Measurements from ENCODE around the gene ZNF385A.

The ZNF385A gene

DNA sequence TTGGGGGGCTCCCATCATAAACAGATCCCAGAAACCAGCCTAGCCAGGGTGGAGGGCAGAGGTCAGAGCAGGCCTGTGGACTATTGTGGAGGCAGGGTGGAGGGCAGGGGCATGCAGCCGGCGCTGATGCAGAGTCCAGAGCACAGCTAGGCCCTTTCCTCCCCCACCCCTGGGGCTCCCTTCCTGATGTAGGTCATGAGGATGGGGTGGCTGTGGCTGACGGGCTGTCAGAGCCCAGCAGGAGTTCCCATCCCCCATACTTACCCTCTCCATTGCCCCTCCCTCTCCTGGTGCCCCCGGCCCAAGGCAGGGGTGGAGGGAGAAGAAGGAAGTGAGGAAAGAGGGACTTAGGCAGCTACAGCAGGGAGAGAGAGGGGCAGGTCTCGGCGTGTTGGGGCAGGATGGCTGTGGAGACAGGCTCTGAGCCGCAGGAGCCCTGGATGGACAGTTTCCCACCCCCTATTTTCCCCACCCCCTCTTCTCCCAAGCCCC, 5.7 kb upstream of the ZNF385A start:
- DNase-seq (ENCODE audit: extremely low spot score): no peak
- POLR2A ChIA-PET: interaction anchor here (1.1 kb wide), 1 partner anchor 10 kb away, joined by 3 read pairs; no protein-coding TSS in a partner anchor
- CTCF ChIA-PET: interaction anchor here (1.0 to 3.1 kb wide), 2 partner anchors 9 to 11 kb away, joined by 6 to 14 read pairs; no protein-coding TSS in a partner anchor
- TF ChIP-seq HDGF (IDR thresholded peaks at IDR 0.05; ENCODE audit: borderline replicate concordance) (no peak), TARDBP (IDR thresholded peaks at IDR 0.05) (no peak), ELF4 (IDR thresholded peaks at IDR 0.05) (no peak), NFRKB (IDR thresholded peaks at IDR 0.05) (no peak), FOXK2 (IDR thresholded peaks at IDR 0.05) (no peak), SUZ12 (IDR thresholded peaks at IDR 0.05) (no peak), FOXA1 (IDR thresholded peaks at IDR 0.05) (no peak), CTBP1 (IDR thresholded peaks at IDR 0.05; ENCODE audit: borderline replicate concordance) (no peak), ARNT (IDR thresholded peaks at IDR 0.05) (no peak), ZNF384 (IDR thresholded peaks at IDR 0.05) (no peak), SP1 (IDR thresholded peaks at IDR 0.05) (no peak), LEF1 (IDR thresholded peaks at IDR 0.05; ENCODE audit: borderline replicate concordance) (no peak), BHLHE40 (IDR thresholded peaks at IDR 0.05; ENCODE audit: borderline replicate concordance) (no peak), L3MBTL2 (conservative IDR thresholded peaks at IDR 0.05) (no peak), FOXM1 (IDR thresholded peaks at IDR 0.05; ENCODE audit: borderline replicate concordance) (no peak)
- TF ChIP-seq, protein P1, sequence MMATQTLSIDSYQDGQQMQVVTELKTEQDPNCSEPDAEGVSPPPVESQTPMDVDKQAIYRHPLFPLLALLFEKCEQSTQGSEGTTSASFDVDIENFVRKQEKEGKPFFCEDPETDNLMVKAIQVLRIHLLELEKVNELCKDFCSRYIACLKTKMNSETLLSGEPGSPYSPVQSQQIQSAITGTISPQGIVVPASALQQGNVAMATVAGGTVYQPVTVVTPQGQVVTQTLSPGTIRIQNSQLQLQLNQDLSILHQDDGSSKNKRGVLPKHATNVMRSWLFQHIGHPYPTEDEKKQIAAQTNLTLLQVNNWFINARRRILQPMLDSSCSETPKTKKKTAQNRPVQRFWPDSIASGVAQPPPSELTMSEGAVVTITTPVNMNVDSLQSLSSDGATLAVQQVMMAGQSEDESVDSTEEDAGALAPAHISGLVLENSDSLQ (IDR thresholded peaks at IDR 0.05): no peak

DNA sequence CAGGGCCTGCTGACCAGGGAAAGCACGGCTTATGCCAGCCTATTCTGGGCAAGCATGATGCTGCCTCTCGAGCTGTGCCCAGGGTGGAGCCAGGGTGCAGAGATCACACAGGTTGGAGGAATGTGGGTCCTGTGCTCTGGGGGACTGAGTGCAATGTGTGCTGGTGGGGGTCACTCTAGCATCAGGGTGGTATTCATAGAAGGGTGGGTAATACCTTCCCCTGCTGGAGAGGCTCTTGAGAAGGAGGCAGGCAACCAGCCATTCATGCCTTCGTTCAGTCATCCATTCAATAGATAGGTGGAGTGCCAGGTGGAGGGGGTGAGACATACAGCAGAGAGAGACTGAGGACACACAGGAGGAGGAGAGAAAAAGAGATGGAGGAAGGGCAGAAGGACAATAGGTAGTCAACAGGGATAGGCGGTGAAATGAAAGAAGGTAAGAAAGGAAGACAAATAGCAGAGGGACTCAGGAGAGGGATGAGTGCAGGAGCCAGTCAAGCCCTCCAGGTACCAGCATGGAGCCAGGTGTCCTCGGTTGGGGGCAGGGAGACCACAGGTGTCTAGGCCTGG, 5.2 kb upstream of the ZNF385A start:
- no peak for DNase-seq (ENCODE audit: extremely low spot score)
- POLR2A ChIA-PET: no interaction called here
- TF ChIP-seq NFRKB (IDR thresholded peaks at IDR 0.05): no peak
- no peak for TF ChIP-seq LEF1 (IDR thresholded peaks at IDR 0.05; ENCODE audit: borderline replicate concordance)
- no peak for TF ChIP-seq BHLHE40 (IDR thresholded peaks at IDR 0.05; ENCODE audit: borderline replicate concordance)
- no peak for TF ChIP-seq FOXM1 (IDR thresholded peaks at IDR 0.05; ENCODE audit: borderline replicate concordance)
- no peak for TF ChIP-seq ARNT (IDR thresholded peaks at IDR 0.05)
- CTCF ChIA-PET: interaction anchor here (1.0 to 3.1 kb wide), 2 partner anchors 10 kb away, joined by 6 to 14 read pairs; no protein-coding TSS in a partner anchor

DNA sequence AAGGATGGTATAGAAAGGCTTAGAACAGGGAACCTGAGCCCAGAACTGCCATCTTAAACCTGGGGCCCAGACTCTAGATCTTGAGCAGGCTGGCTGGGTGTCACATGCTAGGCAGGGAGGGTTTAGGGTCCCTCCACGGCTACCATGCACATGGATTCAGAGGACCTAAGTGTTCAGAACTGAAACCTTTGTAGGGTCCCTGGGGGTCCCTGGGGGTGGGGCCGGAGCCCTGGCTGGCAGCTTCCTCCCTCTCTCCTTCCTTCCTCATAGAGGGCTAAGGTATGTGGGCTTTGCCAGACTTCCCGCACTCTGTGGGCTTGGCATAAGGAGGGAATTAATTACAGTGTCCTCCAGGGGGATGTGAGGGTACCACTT, 4.6 kb upstream of the ZNF385A start:
- CTCF ChIA-PET: no interaction called here
- DNase-seq (ENCODE audit: extremely low spot score): no peak
- POLR2A ChIA-PET: no interaction called here
- no peak for TF ChIP-seq ZNF384 (IDR thresholded peaks at IDR 0.05)
- no peak for TF ChIP-seq LEF1 (IDR thresholded peaks at IDR 0.05; ENCODE audit: borderline replicate concordance)
- TF ChIP-seq CTBP1 (IDR thresholded peaks at IDR 0.05; ENCODE audit: borderline replicate concordance): no peak
- no peak for TF ChIP-seq FOXA1 (IDR thresholded peaks at IDR 0.05)
- TF ChIP-seq FOXK2 (IDR thresholded peaks at IDR 0.05): no peak
- no peak for TF ChIP-seq SP1 (IDR thresholded peaks at IDR 0.05)
- no peak for TF ChIP-seq L3MBTL2 (conservative IDR thresholded peaks at IDR 0.05)
- TF ChIP-seq NFRKB (IDR thresholded peaks at IDR 0.05): no peak
- TF ChIP-seq ELF4 (IDR thresholded peaks at IDR 0.05): no peak

DNA sequence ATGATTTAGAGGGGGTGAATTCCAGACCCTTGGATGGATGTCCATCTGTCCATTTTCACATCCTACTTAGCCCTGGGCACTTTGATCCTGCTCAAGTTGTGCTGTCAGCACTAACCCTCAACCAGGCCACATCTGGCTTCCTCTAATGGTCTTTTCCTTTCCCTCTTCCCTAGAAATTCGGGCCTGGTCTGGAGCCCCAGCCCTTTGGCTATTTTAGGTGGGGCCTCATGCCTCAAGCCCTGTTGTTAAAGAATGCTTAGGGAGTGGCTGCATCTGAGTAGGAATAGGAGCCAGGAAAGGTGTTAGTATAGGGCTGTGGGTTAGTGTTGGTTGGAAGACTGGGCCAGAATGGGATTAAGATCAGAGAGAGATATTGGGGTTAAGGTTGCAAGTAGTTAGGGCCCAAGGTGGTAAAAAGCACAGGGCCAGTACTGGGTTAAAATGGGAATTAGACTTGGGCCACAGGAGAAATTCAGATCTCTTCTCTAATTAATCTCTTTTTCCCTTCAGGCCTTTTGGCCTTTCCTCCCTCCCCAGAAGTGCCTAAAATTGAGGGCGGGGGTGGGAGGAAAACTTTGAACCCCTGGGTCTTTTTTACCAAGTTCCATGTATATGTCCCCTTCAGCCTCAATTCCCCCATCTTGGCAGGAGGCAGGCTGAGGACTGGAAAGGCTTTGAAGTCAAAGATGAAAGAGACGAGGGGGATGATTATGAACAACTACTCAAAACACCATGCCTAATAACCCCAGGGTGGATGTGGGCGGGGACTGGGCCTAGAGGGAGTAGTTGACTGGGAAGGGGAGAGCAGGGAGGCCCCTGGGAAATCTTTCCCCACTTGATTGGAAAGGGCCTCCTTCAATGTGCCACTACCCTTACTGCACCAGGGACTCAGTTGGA, 4.0 kb upstream of the ZNF385A start:
- ChIA-PET CTCF (interaction anchor here (0.6 to 1.5 kb wide), 5 partner anchors 9 to 165 kb away, joined by 3 to 16 read pairs (median 4); no protein-coding TSS in a partner anchor), POLR2A (interaction anchor here (1.0 kb wide), 1 partner anchor 9 kb away, joined by 5 read pairs; no protein-coding TSS in a partner anchor)
- TF ChIP-seq TARDBP (IDR thresholded peaks at IDR 0.05) (no peak), FOXA1 (IDR thresholded peaks at IDR 0.05) (no peak), L3MBTL2 (conservative IDR thresholded peaks at IDR 0.05) (no peak), HDGF (IDR thresholded peaks at IDR 0.05; ENCODE audit: borderline replicate concordance) (no peak), FOXM1 (IDR thresholded peaks at IDR 0.05; ENCODE audit: borderline replicate concordance) (no peak), FOXK2 (IDR thresholded peaks at IDR 0.05) (no peak), NFRKB (IDR thresholded peaks at IDR 0.05) (no peak), ZNF384 (IDR thresholded peaks at IDR 0.05) (no peak), LEF1 (IDR thresholded peaks at IDR 0.05; ENCODE audit: borderline replicate concordance) (no peak), ELF4 (IDR thresholded peaks at IDR 0.05) (no peak), SP1 (IDR thresholded peaks at IDR 0.05) (no peak), SUZ12 (IDR thresholded peaks at IDR 0.05) (no peak), CTBP1 (IDR thresholded peaks at IDR 0.05; ENCODE audit: borderline replicate concordance) (no peak), BHLHE40 (IDR thresholded peaks at IDR 0.05; ENCODE audit: borderline replicate concordance) (no peak), ARNT (IDR thresholded peaks at IDR 0.05) (no peak)
- TF ChIP-seq, protein P1 (IDR thresholded peaks at IDR 0.05): no peak
- DNase-seq (ENCODE audit: extremely low spot score): no peak

DNA sequence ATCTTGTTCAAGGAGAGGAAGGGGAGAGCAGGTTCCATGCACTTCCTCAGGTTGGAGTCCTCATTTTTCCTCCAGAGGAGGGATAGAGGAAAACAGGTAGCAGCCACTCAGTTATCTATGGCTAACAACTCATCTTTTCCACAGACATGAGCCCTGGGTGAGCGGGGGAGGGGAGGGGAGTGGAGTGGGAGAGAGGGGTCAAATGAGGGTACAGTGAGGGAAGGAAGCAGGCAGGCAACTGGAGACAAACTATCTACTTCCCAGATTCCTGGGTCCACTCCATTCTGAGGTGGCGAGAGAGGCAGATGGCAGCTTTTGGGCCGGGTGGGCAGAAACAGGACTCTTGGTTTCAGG, 2.6 kb upstream of the ZNF385A start:
- no peak for DNase-seq (ENCODE audit: extremely low spot score)
- no peak for TF ChIP-seq ARNT (IDR thresholded peaks at IDR 0.05)
- TF ChIP-seq, protein P1 (IDR thresholded peaks at IDR 0.05): no peak
- TF ChIP-seq LEF1 (IDR thresholded peaks at IDR 0.05; ENCODE audit: borderline replicate concordance): no peak
- TF ChIP-seq SUZ12 (IDR thresholded peaks at IDR 0.05): no peak
- no peak for TF ChIP-seq BHLHE40 (IDR thresholded peaks at IDR 0.05; ENCODE audit: borderline replicate concordance)
- no peak for TF ChIP-seq FOXK2 (IDR thresholded peaks at IDR 0.05)
- no peak for TF ChIP-seq FOXM1 (IDR thresholded peaks at IDR 0.05; ENCODE audit: borderline replicate concordance)
- no peak for TF ChIP-seq L3MBTL2 (conservative IDR thresholded peaks at IDR 0.05)
- no peak for TF ChIP-seq ZNF384 (IDR thresholded peaks at IDR 0.05)
- no peak for TF ChIP-seq ELF4 (IDR thresholded peaks at IDR 0.05)
- no peak for TF ChIP-seq NFRKB (IDR thresholded peaks at IDR 0.05)
- TF ChIP-seq TARDBP (IDR thresholded peaks at IDR 0.05): no peak
- no peak for TF ChIP-seq CTBP1 (IDR thresholded peaks at IDR 0.05; ENCODE audit: borderline replicate concordance)
- no peak for TF ChIP-seq FOXA1 (IDR thresholded peaks at IDR 0.05)
- TF ChIP-seq HDGF (IDR thresholded peaks at IDR 0.05; ENCODE audit: borderline replicate concordance): no peak
- ChIA-PET CTCF (interaction anchor here (1.4 to 1.5 kb wide), 3 partner anchors 8 to 19 kb away, joined by 3 to 16 read pairs (median 5); no protein-coding TSS in a partner anchor), POLR2A (no interaction called here)

All from HEK293T (cell line).